ENCODE results near the gene NIM1K. TPM values are rescaled to one million over a fixed set of nuclear protein-coding genes. Genes with fewer than 3 reads are reported as not detected.

Gene NIM1K
- total and polyA plus RNA-seq, 2 of the 4 experiments (the other 2 are of a cell fraction) = 0.54 to 0.68 TPM

DNA sequence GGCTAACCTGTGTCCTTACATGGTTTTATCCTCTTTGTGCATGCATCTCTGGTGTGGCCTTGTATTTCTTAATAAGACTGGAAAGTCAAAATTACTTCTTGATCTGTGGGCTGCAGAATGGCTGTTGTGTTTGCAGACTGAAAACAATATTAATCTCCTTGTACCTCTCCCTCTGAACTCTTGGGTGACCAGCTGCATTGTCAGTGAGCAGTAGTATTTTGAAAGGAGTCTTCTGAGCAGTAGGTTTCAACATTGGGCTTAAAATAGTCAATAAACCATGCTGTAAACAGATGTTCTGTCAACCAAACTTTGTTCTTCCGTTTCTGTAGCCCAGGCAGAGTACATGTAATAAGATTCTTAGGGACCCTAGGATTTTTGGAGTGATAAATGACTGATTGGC, 26.7 kb upstream of the NIM1K start:
- intact Hi-C loops (cut with micrococcal nuclease) (no loop called here), dilution Hi-C loops (cut with HindIII; ENCODE audit: low sequenced_read_pairs, unreplicated experiment) (no loop called here), in situ Hi-C loops (cut with MboI; ENCODE audit: low sequenced_read_pairs) (no loop called here)
- Histone ChIP-seq H3K27me3 (ENCODE audit: control insufficient read depth, insufficient read depth, low read length) (no peaks in the 10 kb centered on the region), H3K56ac (ENCODE audit: extremely low read depth, insufficient read depth, low read length) (no peak overlapping the region), H3K4me3 (ENCODE audit: insufficient read depth, low read depth, low read length) (no peak overlapping the region), H2AFZ (replicated peaks; ENCODE audit: low read length, poor library complexity) (no peak overlapping the region), H2BK20ac (ENCODE audit: low read depth, low read length) (no peak overlapping the region), H3K27ac (ENCODE audit: insufficient read depth, low read length) (no peak overlapping the region), H3K9me3 (ENCODE audit: control insufficient read depth, insufficient read depth, low read length) (no peaks in the 10 kb centered on the region), H4K20me1 (ENCODE audit: insufficient read depth, low read length) (peaks cover 4% of the 10 kb centered on the region; the same call in 1 of the 2 replicates), H2BK5ac (ENCODE audit: low read depth, low read length, poor library complexity, severe bottlenecking) (no peak overlapping the region), H2AK9ac (replicated peaks; ENCODE audit: low read depth, low read length, poor library complexity) (no peak overlapping the region), H3K4me2 (ENCODE audit: low read depth, low read length) (no peak overlapping the region), H4K91ac (ENCODE audit: insufficient read depth, low read depth, low read length) (no peak overlapping the region), H2BK120ac (ENCODE audit: low read depth, low read length) (no peak overlapping the region), H4K5ac (ENCODE audit: low read depth, low read length) (no peak overlapping the region), H3K18ac (ENCODE audit: low read depth, low read length) (no peak overlapping the region), H3K14ac (replicated peaks; ENCODE audit: low read depth, low read length) (no peak overlapping the region), H3K79me1 (ENCODE audit: low read depth in 1 of 2, low read length in 2 of 2) (peaks cover 10 to 26% of the 10 kb centered on the region in 2 experiments), H2BK15ac (ENCODE audit: low read depth, low read length) (no peak overlapping the region), H4K8ac (ENCODE audit: low read depth in 2 of 2, low read length in 2 of 2) (no peak overlapping the region), H3K4me1 (ENCODE audit: control insufficient read depth, insufficient read depth, low read length) (no peaks in the 10 kb centered on the region), H3K36me3 (ENCODE audit: control insufficient read depth, insufficient read depth, low read length) (peaks cover 18% of the 10 kb centered on the region), H2AK5ac (ENCODE audit: low read depth, low read length) (no peak overlapping the region), H3K9me1 (ENCODE audit: insufficient read depth, low read length) (no peaks in the 10 kb centered on the region), H3K9ac (ENCODE audit: low read depth, low read length) (no peak overlapping the region), H3K4ac (ENCODE audit: low read depth, low read length) (no peak overlapping the region), H3K23ac (ENCODE audit: low read depth, low read length) (no peak overlapping the region)
- ATAC-seq (ENCODE audit: low read depth) (no peak), DNase-seq (no peak)
- POLR2A ChIA-PET (ENCODE audit: unreplicated experiment) = no interaction called here
- no TSS peak for BruUV-seq (replicated peaks)
- CTCF ChIA-PET = no interaction called here
- TF ChIP-seq, protein P1, sequence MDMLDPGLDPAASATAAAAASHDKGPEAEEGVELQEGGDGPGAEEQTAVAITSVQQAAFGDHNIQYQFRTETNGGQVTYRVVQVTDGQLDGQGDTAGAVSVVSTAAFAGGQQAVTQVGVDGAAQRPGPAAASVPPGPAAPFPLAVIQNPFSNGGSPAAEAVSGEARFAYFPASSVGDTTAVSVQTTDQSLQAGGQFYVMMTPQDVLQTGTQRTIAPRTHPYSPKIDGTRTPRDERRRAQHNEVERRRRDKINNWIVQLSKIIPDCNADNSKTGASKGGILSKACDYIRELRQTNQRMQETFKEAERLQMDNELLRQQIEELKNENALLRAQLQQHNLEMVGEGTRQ (IDR thresholded peaks at IDR 0.05; ENCODE audit: low read depth, low read length) = no peak
- TF ChIP-seq BHLHE40 (IDR thresholded peaks at IDR 0.05; ENCODE audit: low read depth, low read length) = no peak
- no peak for TF ChIP-seq MAZ (IDR thresholded peaks at IDR 0.05; ENCODE audit: borderline replicate concordance, low read depth, low read length)
- no peak for TF ChIP-seq SMC3 (IDR thresholded peaks at IDR 0.05; ENCODE audit: low read depth, low read length)
- TF ChIP-seq MXI1 (IDR thresholded peaks at IDR 0.05; ENCODE audit: borderline replicate concordance, low read depth, low read length) = no peak
- WGBS, 2 experiments (ENCODE audit: extremely low coverage in 2 of 2, insufficient read length in 1 of 2) = no CpG with 5 or more reads among the region's 1 CpG

Measured in IMR-90 (cell line).